SK-N-SH (cell line): Measurements from ENCODE around the gene MACROD2. TPM values are rescaled to one million over a fixed set of nuclear protein-coding genes. Genes with fewer than 3 reads are reported as not detected.

Experiments used
- CTCF ChIA-PET: fragments of 300-600, 350-600 bp; formaldehyde crosslinking; extraction: SDS; loops from one replicate; lab custom pipeline; 2021; lab: Yijun Ruan, JAX
- POLR2A ChIA-PET: fragments of 350-600 bp; sonication (Branson Sonifier 250); formaldehyde crosslinking; extraction: SDS; loops from one replicate; lab custom pipeline; 2020; ENCODE audit warnings: antibody characterized with exemption, inconsistent platforms; lab: Yijun Ruan, JAX
- DNase-seq: peaks from one replicate; pipeline ENCODE4 v3.0.0; 2012
- H2AFZ ChIP-seq: fragments of 200-600 bp; sonication (generic); 2 replicates; pipeline ENCODE4 v1.8.1; 2016; ENCODE audit warnings: antibody characterized with exemption, mild to moderate bottlenecking, low read depth
- H3F3A ChIP-seq: fragments of 200-600 bp; sonication (generic); replicated peaks from 2 replicates; pipeline ENCODE3; 2016; ENCODE audit warnings: antibody characterized with exemption, mild to moderate bottlenecking; ENCODE audit not compliant: insufficient read depth
- H3K27ac ChIP-seq, 2 experiments: fragments of 200-500 bp in 1 of 2; fragments of 200-600 bp in 1 of 2; sonication (Bioruptor generic) in 1 of 2; sonication (generic), shearing (Covaris generic) in 1 of 2; 2 replicates each; pipeline versions ENCODE4 v1.5.1 to v1.6.1; 2014 to 2016; ENCODE audit warnings: low read depth in 2 of 2, inconsistent platforms in 1 of 2, low read length in 1 of 2, mild to moderate bottlenecking in 1 of 2, mixed read lengths in 1 of 2
- H3K27me3 ChIP-seq: fragments of 200-600 bp; sonication (generic), shearing (Covaris generic); 2 replicates; pipeline ENCODE4 v1.6.1; 2016; ENCODE audit warnings: mixed run types; ENCODE audit not compliant: insufficient read depth
- H3K36me3 ChIP-seq, 2 experiments: fragments of 200-500 bp in 1 of 2; fragments of 200-600 bp in 1 of 2; sonication (Bioruptor generic) in 1 of 2; sonication (generic) in 1 of 2; replicated peaks in 1 of 2; 2 replicates each; pipeline versions ENCODE3 to v1.5.1; 2014 to 2016; ENCODE audit warnings: low read length in 1 of 2, mild to moderate bottlenecking in 1 of 2; ENCODE audit not compliant: insufficient read depth in 2 of 2, control insufficient read depth in 1 of 2
- H3K4me1 ChIP-seq, 2 experiments: fragments of 200-500 bp in 1 of 2; fragments of 200-600 bp in 1 of 2; sonication (Bioruptor generic) in 1 of 2; sonication (generic), shearing (Covaris generic) in 1 of 2; 2 replicates each; pipeline versions ENCODE4 v1.5.1 to v1.6.1; 2014 to 2016; ENCODE audit warnings: low read depth in 1 of 2, low read length in 1 of 2, mixed run types in 1 of 2; ENCODE audit not compliant: insufficient read depth in 2 of 2, control insufficient read depth in 1 of 2
- H3K4me2 ChIP-seq: fragments of 200-600 bp; sonication (generic), shearing (Covaris generic); 2 replicates; pipeline ENCODE4 v1.6.1; 2017; ENCODE audit warnings: mixed run types
- H3K4me3 ChIP-seq, 2 experiments: fragments of 200-500 bp in 1 of 2; fragments of 200-600 bp in 1 of 2; sonication (Bioruptor generic) in 1 of 2; sonication (generic), shearing (Covaris generic) in 1 of 2; 2 replicates each; pipeline versions ENCODE4 v1.5.1 to v1.8.1; 2014 to 2016; ENCODE audit warnings: low read depth in 2 of 2, inconsistent platforms in 1 of 2, low read length in 1 of 2, mild to moderate bottlenecking in 1 of 2, mixed read lengths in 1 of 2, moderate library complexity in 1 of 2
- H3K79me2 ChIP-seq: fragments of 200-600 bp; sonication (generic); 2 replicates; pipeline ENCODE4 v1.8.1; 2017; ENCODE audit warnings: mild to moderate bottlenecking; ENCODE audit not compliant: insufficient read depth
- H3K9ac ChIP-seq: fragments of 200-600 bp; sonication (generic); 2 replicates; pipeline ENCODE4 v1.6.1; 2017; ENCODE audit warnings: mixed run types
- H3K9me2 ChIP-seq: fragments of 200-600 bp; sonication (generic); 2 replicates; pipeline ENCODE4 v1.6.1; 2017; ENCODE audit warnings: mixed run types
- H3K9me3 ChIP-seq: fragments of 200-600 bp; sonication (generic); 2 replicates; pipeline ENCODE4 v1.6.1; 2017; ENCODE audit warnings: mixed run types, mild to moderate bottlenecking, moderate library complexity
- H4K20me1 ChIP-seq: fragments of 200-600 bp; sonication (generic); 2 replicates; pipeline ENCODE4 v1.6.1; 2017; ENCODE audit warnings: mild to moderate bottlenecking, mixed run types; ENCODE audit not compliant: insufficient read depth
- FOSL2 ChIP-seq: IDR thresholded peaks from 2 replicates; pipeline ENCODE4 v1.4.0; 2012; ENCODE audit warnings: low read depth, mild to moderate bottlenecking, moderate library complexity, borderline replicate concordance
- FOXM1 ChIP-seq: IDR thresholded peaks from 2 replicates; pipeline ENCODE4 v1.4.0; 2012; ENCODE audit warnings: low read depth, mild to moderate bottlenecking
- GATA2 ChIP-seq: sonication (generic); formaldehyde crosslinking; IDR thresholded peaks from 2 replicates; pipeline ENCODE4 v1.5.0; 2020; ENCODE audit warnings: mild to moderate bottlenecking, missing genetic modification reagents
- IRF3 ChIP-seq: fragments of 150-350 bp; IDR thresholded peaks from 2 replicates; pipeline ENCODE4 v1.6.1; 2016; ENCODE audit warnings: mild to moderate bottlenecking, low read depth, low read length
- JUND ChIP-seq: IDR thresholded peaks from 2 replicates; pipeline ENCODE4 v1.4.0; 2012
- MAX ChIP-seq: IDR thresholded peaks from 2 replicates; pipeline ENCODE4 v1.4.0; 2012; ENCODE audit warnings: low read depth
- MEF2A ChIP-seq: IDR thresholded peaks from 2 replicates; pipeline ENCODE4 v1.4.0; 2012; ENCODE audit warnings: low read depth, borderline replicate concordance
- MXI1 ChIP-seq: IDR thresholded peaks from 2 replicates; pipeline ENCODE4 v1.6.1; 2012; ENCODE audit warnings: mild to moderate bottlenecking, low read depth, low read length, improper control_type of control experiment
- NFIC ChIP-seq: IDR thresholded peaks from 2 replicates; pipeline ENCODE4 v1.4.0; 2012; ENCODE audit warnings: borderline replicate concordance
- NRF1 ChIP-seq: IDR thresholded peaks from 2 replicates; pipeline ENCODE4 v1.6.1; 2012; ENCODE audit warnings: low read depth, mild to moderate bottlenecking, low read length
- PBX3 ChIP-seq: IDR thresholded peaks from 2 replicates; pipeline ENCODE4; 2012
- POLR2AphosphoS5 ChIP-seq: IDR thresholded peaks from 2 replicates; pipeline ENCODE4 v1.6.1; 2012; ENCODE audit warnings: low read depth, low read length
- RCOR1 ChIP-seq: fragments of 150-350 bp; IDR thresholded peaks from 2 replicates; pipeline ENCODE4 v1.6.1; 2017; ENCODE audit warnings: antibody characterized with exemption, low read length
- RXRA ChIP-seq: IDR thresholded peaks from 2 replicates; pipeline ENCODE4 v1.4.0; 2012; ENCODE audit warnings: low read depth, mild to moderate bottlenecking, borderline replicate concordance
- TAF1 ChIP-seq: IDR thresholded peaks from 2 replicates; pipeline ENCODE4 v1.6.1; 2012; ENCODE audit warnings: low read depth, mild to moderate bottlenecking, low read length, moderate library complexity, borderline replicate concordance
- TEAD4 ChIP-seq: IDR thresholded peaks from 2 replicates; pipeline ENCODE4 v1.4.0; 2012; ENCODE audit warnings: mild to moderate bottlenecking, borderline replicate concordance; ENCODE audit not compliant: insufficient read depth
- USF1 ChIP-seq: IDR thresholded peaks from 2 replicates; pipeline ENCODE4 v1.4.0; 2012; ENCODE audit warnings: low read depth, borderline replicate concordance
- YY1 ChIP-seq: IDR thresholded peaks from 2 replicates; pipeline ENCODE4 v1.4.0; 2012; ENCODE audit warnings: low read depth, mild to moderate bottlenecking
- ZBTB33 ChIP-seq: IDR thresholded peaks from 2 replicates; pipeline ENCODE4 v1.4.0; 2012; ENCODE audit warnings: low read depth, borderline replicate concordance
- WGBS: methylation state at CpG from one replicate; pipeline ENCODE4 v1.1.6; 2017; ENCODE audit warnings: low lambda C conversion rate; 5-methylcytosine and 5-hydroxymethylcytosine counted together
- polyA plus RNA-seq, 3 experiments: library from polyadenylated mRNA; depleted of rRNA; stranded (reverse); fragments of >200 nt; gene quantifications; 2 replicates each; pipeline ENCODE4 v1.2.3, GENCODE V29; 2012

MACROD2 gene
- polyA plus RNA-seq, 1 of the 3 experiments (the other 2 are of a cell fraction) = 0.33 TPM

- Histone ChIP-seq H3F3A (no peaks in the 10 kb centered on the region), H3K4me2 (no peak overlapping the region), H3K4me1 (no peaks in the 10 kb centered on the region), H3K4me3 (no peak overlapping the region), H3K9me2 (no peaks in the 10 kb centered on the region), H3K9ac (no peak overlapping the region), H3K9me3 (no peaks in the 10 kb centered on the region), H3K79me2 (no peaks in the 10 kb centered on the region), H4K20me1 (no peaks in the 10 kb centered on the region), H2AFZ (no peak overlapping the region), H3K27me3 (no peaks in the 10 kb centered on the region), H3K27ac (no peak overlapping the region), H3K36me3 (no peaks in the 10 kb centered on the region)
- no peak for DNase-seq
- ChIA-PET POLR2A (no interaction called here), CTCF (interaction anchor here (1.2 kb wide), 1 partner anchor 8 kb away, joined by 3 read pairs; no protein-coding TSS in a partner anchor)
- WGBS = 50% methylated on average over 3 of the region's 3 CpGs
- TF ChIP-seq IRF3 (no peak), GATA2 (CRISPR knock-in tag) (no peak), RCOR1 (no peak), USF1 (no peak), YY1 (no peak), NFIC (no peak), ZBTB33 (no peak), MEF2A (no peak), JUND (no peak)
Measured at GRCh38 chr20:14064333-14064732, 69.0 kb downstream of the MACROD2 start.

GRCh38 chr20:14064921-14065320, 69.6 kb downstream of the MACROD2 start:
- Histone ChIP-seq H3F3A (no peaks in the 10 kb centered on the region), H3K4me3 (no peak overlapping the region), H3K36me3 (no peaks in the 10 kb centered on the region), H3K79me2 (no peaks in the 10 kb centered on the region), H3K27me3 (no peaks in the 10 kb centered on the region), H2AFZ (no peak overlapping the region), H3K9ac (no peak overlapping the region), H3K27ac (no peak overlapping the region), H4K20me1 (no peaks in the 10 kb centered on the region), H3K9me3 (no peaks in the 10 kb centered on the region), H3K9me2 (no peaks in the 10 kb centered on the region), H3K4me2 (no peak overlapping the region), H3K4me1 (no peaks in the 10 kb centered on the region)
- CTCF ChIA-PET = interaction anchor here (0.6 to 1.2 kb wide), 3 partner anchors 9 to 115 kb away, joined by 3 read pairs; no protein-coding TSS in a partner anchor
- no peak for TF ChIP-seq YY1
- no peak for TF ChIP-seq TAF1
- TF ChIP-seq PBX3 = no peak
- no peak for TF ChIP-seq TEAD4
- no peak for TF ChIP-seq RCOR1
- TF ChIP-seq FOSL2 = no peak
- no peak for TF ChIP-seq MXI1
- TF ChIP-seq POLR2AphosphoS5 = no peak
- TF ChIP-seq ZBTB33 = no peak
- TF ChIP-seq MAX = no peak
- no peak for TF ChIP-seq NFIC
- no peak for TF ChIP-seq RXRA
- TF ChIP-seq USF1 = no peak
- no peak for TF ChIP-seq NRF1
- TF ChIP-seq FOXM1 = no peak
- 64% methylated on average over 5 of the region's 5 CpGs for WGBS
- POLR2A ChIA-PET = no interaction called here
- DNase-seq = no peak
